ENCODE measurements around the gene ULK1. TPM values are rescaled to one million over a fixed set of nuclear protein-coding genes. Genes with fewer than 3 reads are reported as not detected.

ULK1 gene
- total and polyA plus RNA-seq, 2 of the 13 experiments (the other 11 are each of a cell fraction or from before 2014, with no cell fraction given), result 2.8 to 10.1 TPM

DNA sequence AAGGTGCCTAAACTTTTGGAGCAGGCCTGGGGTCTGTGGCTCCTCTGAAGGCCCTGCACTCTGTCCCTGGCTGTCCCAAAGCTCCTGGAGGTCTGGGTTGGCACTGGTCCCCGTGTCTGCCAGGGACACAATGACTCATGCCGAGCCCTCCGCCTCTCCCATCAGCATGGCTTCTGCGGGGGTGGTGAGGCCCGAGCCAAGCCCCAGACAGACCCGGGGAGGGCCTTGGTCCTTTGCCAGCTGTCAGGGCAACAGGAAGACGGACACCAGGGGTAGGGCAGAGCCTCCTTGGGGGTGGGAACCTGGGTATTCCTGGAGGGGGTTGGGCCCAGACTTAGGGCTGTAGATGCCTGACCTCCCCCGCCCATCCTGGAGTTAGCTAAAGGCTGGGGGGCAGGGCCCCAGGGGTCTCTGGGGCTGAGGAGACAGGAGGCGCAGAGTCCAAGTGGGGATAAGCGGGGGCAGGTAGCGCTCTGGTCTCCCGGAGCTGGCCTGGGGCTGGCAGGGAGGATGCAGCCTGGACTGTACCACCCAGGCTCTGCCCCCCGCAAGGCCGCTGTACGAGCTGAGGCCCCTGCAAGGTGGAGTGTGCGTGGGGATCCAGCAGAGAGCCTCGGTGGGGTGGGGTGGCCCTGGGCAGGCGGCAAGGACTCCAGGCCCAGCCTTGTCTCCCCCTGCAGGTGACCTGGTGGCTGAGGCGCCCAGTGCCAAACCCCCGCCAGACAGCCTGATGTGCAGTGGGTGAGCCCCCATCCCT, 18.3 kb downstream of the ULK1 start (continued):
- no peak for TF ChIP-seq HOXD1 (CRISPR knock-in tag; IDR thresholded peaks at IDR 0.05)
- TF ChIP-seq ATM (IDR thresholded peaks at IDR 0.05; ENCODE audit: borderline replicate concordance), result no peak
- TF ChIP-seq, protein P1, sequence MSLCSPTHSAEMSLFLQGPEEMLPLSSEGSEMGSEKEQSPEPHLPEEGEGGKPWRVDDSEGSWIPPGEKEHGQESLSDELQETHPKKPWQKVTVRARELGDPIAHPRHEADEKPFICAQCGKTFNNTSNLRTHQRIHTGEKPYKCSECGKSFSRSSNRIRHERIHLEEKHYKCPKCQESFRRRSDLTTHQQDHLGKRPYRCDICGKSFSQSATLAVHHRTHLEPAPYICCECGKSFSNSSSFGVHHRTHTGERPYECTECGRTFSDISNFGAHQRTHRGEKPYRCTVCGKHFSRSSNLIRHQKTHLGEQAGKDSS (CRISPR knock-in tag; IDR thresholded peaks at IDR 0.05; ENCODE audit: borderline replicate concordance, low read depth), result no peak
- TF ChIP-seq, protein P2, sequence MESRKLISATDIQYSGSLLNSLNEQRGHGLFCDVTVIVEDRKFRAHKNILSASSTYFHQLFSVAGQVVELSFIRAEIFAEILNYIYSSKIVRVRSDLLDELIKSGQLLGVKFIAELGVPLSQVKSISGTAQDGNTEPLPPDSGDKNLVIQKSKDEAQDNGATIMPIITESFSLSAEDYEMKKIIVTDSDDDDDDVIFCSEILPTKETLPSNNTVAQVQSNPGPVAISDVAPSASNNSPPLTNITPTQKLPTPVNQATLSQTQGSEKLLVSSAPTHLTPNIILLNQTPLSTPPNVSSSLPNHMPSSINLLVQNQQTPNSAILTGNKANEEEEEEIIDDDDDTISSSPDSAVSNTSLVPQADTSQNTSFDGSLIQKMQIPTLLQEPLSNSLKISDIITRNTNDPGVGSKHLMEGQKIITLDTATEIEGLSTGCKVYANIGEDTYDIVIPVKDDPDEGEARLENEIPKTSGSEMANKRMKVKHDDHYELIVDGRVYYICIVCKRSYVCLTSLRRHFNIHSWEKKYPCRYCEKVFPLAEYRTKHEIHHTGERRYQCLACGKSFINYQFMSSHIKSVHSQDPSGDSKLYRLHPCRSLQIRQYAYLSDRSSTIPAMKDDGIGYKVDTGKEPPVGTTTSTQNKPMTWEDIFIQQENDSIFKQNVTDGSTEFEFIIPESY (CRISPR knock-in tag; IDR thresholded peaks at IDR 0.05), result peak; percentile 93
- no peak for TF ChIP-seq ZNF776 (CRISPR knock-in tag; IDR thresholded peaks at IDR 0.05)
- TF ChIP-seq HOXA7 (CRISPR knock-in tag; IDR thresholded peaks at IDR 0.05), result no peak
- no peak for TF ChIP-seq FLYWCH1 (CRISPR knock-in tag; IDR thresholded peaks at IDR 0.05)
- TF ChIP-seq TBX2 (CRISPR knock-in tag; IDR thresholded peaks at IDR 0.05; ENCODE audit: borderline replicate concordance), result no peak
- TF ChIP-seq CBX5 (CRISPR knock-in tag; IDR thresholded peaks at IDR 0.05; ENCODE audit: borderline replicate concordance), result no peak
- peak; percentile 44; the same call in 1 of the 2 replicates for TF ChIP-seq RAD21 (CRISPR knock-in tag; IDR thresholded peaks at IDR 0.05)
- TF ChIP-seq SP1 (IDR thresholded peaks at IDR 0.05), result no peak
- TF ChIP-seq SP1 (CRISPR knock-in tag; IDR thresholded peaks at IDR 0.05), result no peak
- TF ChIP-seq MED1 (CRISPR knock-in tag; IDR thresholded peaks at IDR 0.05), result no peak
- TF ChIP-seq NCOA2 (CRISPR knock-in tag; IDR thresholded peaks at IDR 0.05), result no peak
- no peak for TF ChIP-seq SSRP1 (CRISPR knock-in tag; IDR thresholded peaks at IDR 0.05)
- no peak for TF ChIP-seq MLLT10 (CRISPR knock-in tag; IDR thresholded peaks at IDR 0.05)
- no peak for TF ChIP-seq RXRB (CRISPR knock-in tag; IDR thresholded peaks at IDR 0.05; ENCODE audit: borderline replicate concordance)
- no peak for TF ChIP-seq FOXK1 (CRISPR knock-in tag; IDR thresholded peaks at IDR 0.05; ENCODE audit: borderline replicate concordance, low read depth)
- TF ChIP-seq, protein P3, sequence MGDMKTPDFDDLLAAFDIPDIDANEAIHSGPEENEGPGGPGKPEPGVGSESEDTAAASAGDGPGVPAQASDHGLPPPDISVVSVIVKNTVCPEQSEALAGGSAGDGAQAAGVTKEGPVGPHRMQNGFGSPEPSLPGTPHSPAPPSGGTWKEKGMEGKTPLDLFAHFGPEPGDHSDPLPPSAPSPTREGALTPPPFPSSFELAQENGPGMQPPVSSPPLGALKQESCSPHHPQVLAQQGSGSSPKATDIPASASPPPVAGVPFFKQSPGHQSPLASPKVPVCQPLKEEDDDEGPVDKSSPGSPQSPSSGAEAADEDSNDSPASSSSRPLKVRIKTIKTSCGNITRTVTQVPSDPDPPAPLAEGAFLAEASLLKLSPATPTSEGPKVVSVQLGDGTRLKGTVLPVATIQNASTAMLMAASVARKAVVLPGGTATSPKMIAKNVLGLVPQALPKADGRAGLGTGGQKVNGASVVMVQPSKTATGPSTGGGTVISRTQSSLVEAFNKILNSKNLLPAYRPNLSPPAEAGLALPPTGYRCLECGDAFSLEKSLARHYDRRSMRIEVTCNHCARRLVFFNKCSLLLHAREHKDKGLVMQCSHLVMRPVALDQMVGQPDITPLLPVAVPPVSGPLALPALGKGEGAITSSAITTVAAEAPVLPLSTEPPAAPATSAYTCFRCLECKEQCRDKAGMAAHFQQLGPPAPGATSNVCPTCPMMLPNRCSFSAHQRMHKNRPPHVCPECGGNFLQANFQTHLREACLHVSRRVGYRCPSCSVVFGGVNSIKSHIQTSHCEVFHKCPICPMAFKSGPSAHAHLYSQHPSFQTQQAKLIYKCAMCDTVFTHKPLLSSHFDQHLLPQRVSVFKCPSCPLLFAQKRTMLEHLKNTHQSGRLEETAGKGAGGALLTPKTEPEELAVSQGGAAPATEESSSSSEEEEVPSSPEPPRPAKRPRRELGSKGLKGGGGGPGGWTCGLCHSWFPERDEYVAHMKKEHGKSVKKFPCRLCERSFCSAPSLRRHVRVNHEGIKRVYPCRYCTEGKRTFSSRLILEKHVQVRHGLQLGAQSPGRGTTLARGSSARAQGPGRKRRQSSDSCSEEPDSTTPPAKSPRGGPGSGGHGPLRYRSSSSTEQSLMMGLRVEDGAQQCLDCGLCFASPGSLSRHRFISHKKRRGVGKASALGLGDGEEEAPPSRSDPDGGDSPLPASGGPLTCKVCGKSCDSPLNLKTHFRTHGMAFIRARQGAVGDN (CRISPR knock-in tag; IDR thresholded peaks at IDR 0.05), result peak; percentile 21; the same call in 1 of the 2 replicates
- TF ChIP-seq ZNF225 (CRISPR knock-in tag; IDR thresholded peaks at IDR 0.05), result no peak
- TF ChIP-seq NFIC (IDR thresholded peaks at IDR 0.05; ENCODE audit: low read length), result no peak
- no peak for TF ChIP-seq FOSL1 (CRISPR knock-in tag; IDR thresholded peaks at IDR 0.05; ENCODE audit: borderline replicate concordance)

Data from HepG2 (cell line).